C4-2B (cell line): ENCODE results near the gene IRF5.

Experiments
- ZFX ChIP-seq: fragments of 450-650 bp; IDR thresholded peaks from 2 replicates; pipeline ENCODE4 v1.6.1; 2017
- TF ChIP-seq, protein P1 (sequence below): fragments of 450-650 bp; conservative IDR thresholded peaks from 2 replicates; pipeline ENCODE4 v1.5.1; 2017; ENCODE audit warnings: mild to moderate bottlenecking

DNA sequence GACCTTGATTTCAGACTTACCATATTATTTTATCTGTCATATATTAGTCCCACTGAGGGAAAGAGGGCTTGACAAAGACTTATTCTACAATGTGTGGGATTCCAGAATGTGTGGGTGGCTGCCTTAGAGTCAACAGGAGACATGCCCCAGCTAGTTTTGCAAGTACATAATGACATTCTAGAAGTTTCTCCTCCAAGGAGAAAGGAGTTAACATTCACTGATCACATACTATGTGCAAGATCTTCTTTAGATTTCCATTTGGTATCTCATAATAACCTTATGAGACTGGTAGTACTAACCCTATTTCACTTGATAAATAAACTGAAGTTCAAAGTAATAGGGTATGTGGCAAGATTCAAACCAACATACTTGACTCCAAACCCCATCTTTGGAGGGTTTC is 25.2 kb downstream of the IRF5 start:
- TF ChIP-seq, protein P1, sequence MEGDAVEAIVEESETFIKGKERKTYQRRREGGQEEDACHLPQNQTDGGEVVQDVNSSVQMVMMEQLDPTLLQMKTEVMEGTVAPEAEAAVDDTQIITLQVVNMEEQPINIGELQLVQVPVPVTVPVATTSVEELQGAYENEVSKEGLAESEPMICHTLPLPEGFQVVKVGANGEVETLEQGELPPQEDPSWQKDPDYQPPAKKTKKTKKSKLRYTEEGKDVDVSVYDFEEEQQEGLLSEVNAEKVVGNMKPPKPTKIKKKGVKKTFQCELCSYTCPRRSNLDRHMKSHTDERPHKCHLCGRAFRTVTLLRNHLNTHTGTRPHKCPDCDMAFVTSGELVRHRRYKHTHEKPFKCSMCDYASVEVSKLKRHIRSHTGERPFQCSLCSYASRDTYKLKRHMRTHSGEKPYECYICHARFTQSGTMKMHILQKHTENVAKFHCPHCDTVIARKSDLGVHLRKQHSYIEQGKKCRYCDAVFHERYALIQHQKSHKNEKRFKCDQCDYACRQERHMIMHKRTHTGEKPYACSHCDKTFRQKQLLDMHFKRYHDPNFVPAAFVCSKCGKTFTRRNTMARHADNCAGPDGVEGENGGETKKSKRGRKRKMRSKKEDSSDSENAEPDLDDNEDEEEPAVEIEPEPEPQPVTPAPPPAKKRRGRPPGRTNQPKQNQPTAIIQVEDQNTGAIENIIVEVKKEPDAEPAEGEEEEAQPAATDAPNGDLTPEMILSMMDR, result no peak
- TF ChIP-seq ZFX, result no peak
